Endothelial cell of umbilical vein (primary cell): Measurements from ENCODE around the gene DIS3L2. TPM values are rescaled to one million over a fixed set of nuclear protein-coding genes. Genes with fewer than 3 reads are reported as not detected.

ENCODE experiments used
- BruUV-seq: library from RNA; stranded (reverse); fragments of 400-500 nt; replicated peaks from 2 replicates; lab custom pipeline; 2021; lab: Mats Ljungman, UMichigan
- CTCF ChIA-PET: fragments of 300-600, 350-600 bp; sonication (Branson Sonifier 250); formaldehyde crosslinking; loops from one replicate; lab custom pipeline; 2021; ENCODE audit warnings: antibody characterized with exemption, inconsistent platforms; lab: Charles Lee
- POLR2A ChIA-PET: fragments of 300-600, 350-600 bp; sonication (Branson Sonifier 250); formaldehyde crosslinking; loops from one replicate; lab custom pipeline; 2021; ENCODE audit warnings: antibody characterized with exemption, inconsistent platforms; lab: Charles Lee
- DNase-seq: peaks from one replicate; pipeline ENCODE4 v3.0.0-alpha.2; 2011; ENCODE audit warnings: low read depth, low spot score
- FAIRE-seq: peaks from 2 replicates; lab custom pipeline; 2011; peaks lifted over from hg19 to GRCh38; lab: Jason Lieb, UNC
- H2AFZ ChIP-seq: 2 replicates; pipeline ENCODE4 v1.6.0; 2012; ENCODE audit warnings: low read depth, low read length, control low read depth, inconsistent platforms
- H3K27ac ChIP-seq: 2 replicates; pipeline ENCODE4 v1.5.1; 2011; ENCODE audit warnings: low read depth, mild to moderate bottlenecking, control low read depth, low read length, moderate library complexity; ENCODE audit not compliant: insufficient read depth
- H3K27me3 ChIP-seq, 2 experiments: 2 replicates each; pipeline versions ENCODE4 v1.6.0 to v1.6.1; 2011; ENCODE audit warnings: low read length in 2 of 2, mixed read lengths in 1 of 2; ENCODE audit not compliant: control insufficient read depth in 2 of 2, insufficient read depth in 2 of 2
- H3K36me3 ChIP-seq, 2 experiments: 2 replicates in 1 of 2; 3 replicates in 1 of 2; pipeline ENCODE4 v1.5.1; 2011; ENCODE audit warnings: low read length in 2 of 2, mild to moderate bottlenecking in 1 of 2, moderate library complexity in 1 of 2; ENCODE audit not compliant: control insufficient read depth in 2 of 2, insufficient read depth in 2 of 2; ENCODE audit errors: extremely low read depth in 1 of 2
- H3K4me1 ChIP-seq: 3 replicates; pipeline ENCODE4 v1.5.1; 2011; ENCODE audit warnings: mild to moderate bottlenecking, low read length; ENCODE audit not compliant: control insufficient read depth, insufficient read depth; ENCODE audit errors: extremely low read depth
- H3K4me2 ChIP-seq: 2 replicates; pipeline ENCODE4 v1.6.1; 2011; ENCODE audit warnings: low read length, control low read depth, mixed read lengths; ENCODE audit not compliant: insufficient read depth
- H3K4me3 ChIP-seq, 3 experiments: fragments of 200-600 bp in 1 of 3; sonication (generic), shearing (Covaris generic) in 1 of 3; replicated peaks in 1 of 3; 2 replicates each; pipeline ENCODE4 v1.5.1; 2011 to 2016; ENCODE audit warnings: control low read depth in 3 of 3, low read length in 3 of 3, mild to moderate bottlenecking in 2 of 3, inconsistent platforms in 1 of 3, low read depth in 1 of 3, moderate library complexity in 1 of 3; ENCODE audit not compliant: insufficient read depth in 1 of 3
- H3K79me2 ChIP-seq: 2 replicates; pipeline ENCODE4 v1.6.0; 2012; ENCODE audit warnings: low read length, inconsistent platforms; ENCODE audit not compliant: control insufficient read depth, insufficient read depth
- H3K9ac ChIP-seq: replicated peaks from 2 replicates; pipeline ENCODE3; 2011; ENCODE audit warnings: low read length, control low read depth; ENCODE audit not compliant: insufficient read depth; ENCODE audit errors: extremely low read depth
- H3K9me1 ChIP-seq: replicated peaks from 3 replicates; pipeline ENCODE4 v1.6.0; 2011; ENCODE audit warnings: mild to moderate bottlenecking, low read length; ENCODE audit not compliant: control insufficient read depth, insufficient read depth; ENCODE audit errors: extremely low read depth
- H3K9me3 ChIP-seq: replicated peaks from 2 replicates; pipeline ENCODE4 v1.5.1; 2012; ENCODE audit warnings: low read length, inconsistent platforms; ENCODE audit not compliant: control insufficient read depth, insufficient read depth
- H4K20me1 ChIP-seq: replicated peaks from 2 replicates; pipeline ENCODE3; 2011; ENCODE audit warnings: mild to moderate bottlenecking, low read length; ENCODE audit not compliant: control insufficient read depth, insufficient read depth; ENCODE audit errors: extremely low read depth
- CTCF ChIP-seq, 2 donors: IDR thresholded peaks; 1 replicate in 1 of 2; 2 replicates in 1 of 2; pipeline ENCODE4 v1.5.1; 2011; ENCODE audit warnings: low read length in 2 of 2, mild to moderate bottlenecking in 2 of 2, moderate library complexity in 2 of 2, control low read depth in 1 of 2, inconsistent platforms in 1 of 2, low read depth in 1 of 2; ENCODE audit not compliant: insufficient read depth in 1 of 2; ENCODE audit errors: extremely low read depth in 1 of 2
- EZH2 ChIP-seq: IDR thresholded peaks from 2 replicates; pipeline ENCODE4 v1.6.1; 2012; ENCODE audit warnings: borderline replicate concordance, low read depth, mild to moderate bottlenecking, moderate library complexity, low read length, inconsistent platforms; ENCODE audit not compliant: severe bottlenecking
- FOS ChIP-seq: IDR thresholded peaks from 2 replicates; pipeline ENCODE4 v1.6.1; 2011; ENCODE audit warnings: mild to moderate bottlenecking, low read length, moderate library complexity, borderline replicate concordance; ENCODE audit not compliant: insufficient read depth
- GATA2 ChIP-seq: IDR thresholded peaks from 2 replicates; pipeline ENCODE4 v1.7.0; 2011; ENCODE audit warnings: low read depth, mild to moderate bottlenecking, moderate library complexity, mixed read lengths, low read length; ENCODE audit not compliant: insufficient read length, insufficient read depth
- JUN ChIP-seq: IDR thresholded peaks from 2 replicates; pipeline ENCODE4 v1.6.1; 2011; ENCODE audit warnings: borderline replicate concordance, low read depth; ENCODE audit not compliant: insufficient read length, insufficient read depth
- MAX ChIP-seq: IDR thresholded peaks from 2 replicates; pipeline ENCODE4 v1.6.1; 2011; ENCODE audit not compliant: insufficient read depth, insufficient read length
- MYC ChIP-seq: IDR thresholded peaks from one replicate; pipeline ENCODE4 v1.6.1; 2011; ENCODE audit warnings: mild to moderate bottlenecking, low read depth, low read length
- POLR2A ChIP-seq: IDR thresholded peaks from 2 replicates; pipeline ENCODE4 v1.6.1; 2012; ENCODE audit warnings: low read depth, mild to moderate bottlenecking, control low read depth, low read length
- POLR2AphosphoS5 ChIP-seq: IDR thresholded peaks from 2 replicates; pipeline ENCODE4 v1.6.1; 2012; ENCODE audit warnings: low read depth, mild to moderate bottlenecking, control low read depth, low read length, moderate library complexity; ENCODE audit not compliant: insufficient read depth
- dilution Hi-C: fragments of 300-500 bp; cut with MboI; formaldehyde crosslinking; loops from one replicate; pipeline ENCODE4 v1.15.0; 2019; ENCODE audit warnings: low sequenced_read_pairs; ENCODE audit not compliant: extremely low pct_ligation_motif_present
- intact Hi-C: fragments of 100-400 bp; cut with micrococcal nuclease; formaldehyde crosslinking; loops from one replicate; pipeline ENCODE4 v1.10.0; 2022
- polyA plus RNA-seq, 4 experiments: library from polyadenylated mRNA; depleted of rRNA in 3 of 4; stranded (reverse) in 3 of 4; unstranded in 1 of 4; fragments of >200 nt; gene quantifications; 2 replicates each; pipeline versions ENCODE4 v1.2.1 to v1.2.3, GENCODE V29; 2011 to 2012; ENCODE audit warnings: missing spikeins in 1 of 4
- total RNA-seq: library from RNA; stranded (reverse); gene quantifications from 2 replicates; pipeline ENCODE4 v1.2.3, GENCODE V29; 2021

Gene DIS3L2
- total and polyA plus RNA-seq, 2 donors (not counting 3 experiments of a cell fraction or from before 2014, with no cell fraction given) = 14.6 to 31.2 TPM

GRCh38 chr2:232043966-232044365, 82.5 kb downstream of the DIS3L2 start:
- Histone ChIP-seq H3K4me2 (no peak overlapping the region), H3K4me3 (no peak overlapping the region), H3K79me2 (no peaks in the 10 kb centered on the region), H4K20me1 (no peaks in the 10 kb centered on the region), H3K27me3 (no peaks in the 10 kb centered on the region), H2AFZ (no peak overlapping the region), H3K4me1 (no peaks in the 10 kb centered on the region), H3K9me1 (no peaks in the 10 kb centered on the region), H3K9me3 (no peaks in the 10 kb centered on the region), H3K9ac (no peak overlapping the region), H3K27ac (no peak overlapping the region), H3K36me3 (no peaks in the 10 kb centered on the region)
- dilution Hi-C loops = no loop called here
- ChIA-PET CTCF (no interaction called here), POLR2A (no interaction called here)
- intact Hi-C loops = no loop called here
- DNase-seq = no peak
- no TSS peak for BruUV-seq
- no peak for TF ChIP-seq POLR2A
- no peak for TF ChIP-seq GATA2
- TF ChIP-seq EZH2 = no peak
- no peak for TF ChIP-seq MYC
- no peak for TF ChIP-seq FOS
- no peak for TF ChIP-seq POLR2AphosphoS5
- no peak for TF ChIP-seq JUN
- TF ChIP-seq CTCF (IDR thresholded peaks at IDR 0.05; ENCODE audit: extremely low read depth in 1 of 2, insufficient read depth in 1 of 2, low read depth in 1 of 2, low read length in 2 of 2) = no peak
- TF ChIP-seq MAX = no peak
- no peak for FAIRE-seq
